ENCODE measurements around the gene TMEM269. TPM values are rescaled to one million over a fixed set of nuclear protein-coding genes. Genes with fewer than 3 reads are reported as not detected.

The TMEM269 gene
- total RNA-seq, 2 experiments from 2014 or later: 0.12 TPM; not detected in 1

DNA sequence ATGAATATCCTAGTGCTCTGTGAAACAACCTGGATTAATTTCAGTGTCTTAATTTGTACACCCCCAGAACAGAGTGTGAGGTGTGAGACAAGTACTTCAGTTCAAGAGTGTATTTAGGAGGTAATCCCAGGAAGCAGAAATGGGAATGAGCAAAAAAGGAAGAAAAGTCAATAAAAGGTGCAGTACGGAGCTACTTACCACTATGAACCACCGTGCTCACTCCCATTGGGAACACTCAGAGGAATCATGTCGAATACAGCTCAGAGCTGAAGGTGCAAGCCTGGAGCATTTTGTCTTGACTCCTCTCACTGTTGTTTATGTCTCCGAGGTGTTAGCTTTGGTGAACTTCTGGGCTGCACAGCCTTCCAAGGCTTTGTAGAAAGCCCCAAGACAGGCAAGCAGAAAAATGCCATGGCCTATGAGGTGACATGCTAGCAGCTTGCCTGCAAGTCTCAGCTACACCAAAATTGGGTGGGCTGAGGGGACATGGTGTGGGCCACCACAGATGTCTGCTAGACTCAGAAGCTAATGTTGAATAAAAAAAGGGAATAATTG is 39.8 kb downstream of the TMEM269 start:
- H3K27me3 Mint-ChIP-seq: no peaks in the 10 kb centered on the region
- no peaks in the 10 kb centered on the region for H3K36me3 Mint-ChIP-seq
- no peaks in the 10 kb centered on the region for H3K9me3 Mint-ChIP-seq (ENCODE audit: low read depth)
- H3K27ac Mint-ChIP-seq: no peak overlapping the region
- peaks cover 10% of the 10 kb centered on the region for H3K4me1 Mint-ChIP-seq
- H3K4me3 Mint-ChIP-seq: no peak overlapping the region
- CTCF ChIA-PET: interaction anchor here (0.5 to 5.7 kb wide), 2 partner anchors 22 to 217 kb away, joined by 3 to 18 read pairs; partner anchors contain the start of gene ZNF691
- ATAC-seq (no peak), DNase-seq (no peak)

DNA sequence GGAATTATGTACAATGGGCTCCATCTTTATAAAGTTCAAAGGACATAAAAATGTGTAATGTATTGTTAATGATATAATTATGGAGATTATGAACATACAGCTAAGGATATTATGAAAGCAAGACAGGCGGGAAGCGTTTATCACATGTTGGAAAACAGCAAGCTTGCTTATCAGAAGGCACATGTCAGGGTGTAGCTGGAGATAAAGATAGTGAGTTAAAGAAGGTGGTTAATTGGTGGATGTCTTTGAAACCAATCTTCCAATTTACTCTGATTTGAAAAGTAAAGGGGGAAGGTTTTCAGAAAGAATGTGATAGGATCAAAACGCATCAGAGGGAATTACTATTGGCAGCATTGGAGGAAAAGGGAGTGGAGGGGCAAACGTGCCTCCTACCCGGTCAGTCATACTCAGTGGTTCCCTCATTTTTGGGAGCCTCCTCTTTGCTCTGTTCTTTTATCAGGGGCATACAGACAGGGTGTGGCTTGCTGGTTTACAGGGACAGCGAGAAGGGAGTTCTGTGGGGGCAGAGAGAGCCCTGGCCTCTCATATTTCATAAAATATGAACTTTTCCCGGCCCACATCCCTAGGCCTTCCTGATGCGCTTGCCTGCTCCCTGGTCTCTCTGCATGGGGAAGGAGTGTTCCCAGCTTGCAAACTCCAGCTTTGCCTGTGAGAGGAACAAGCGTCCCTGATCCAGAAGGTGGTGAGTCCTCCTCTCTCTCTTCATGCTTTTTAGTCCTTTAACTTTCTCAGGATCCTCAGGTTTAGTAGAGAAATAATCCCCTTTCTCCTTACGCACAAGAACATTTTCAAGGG is 40.5 kb downstream of the TMEM269 start:
- CTCF ChIA-PET: interaction anchor here (0.5 to 5.7 kb wide), 2 partner anchors 21 to 218 kb away, joined by 3 to 18 read pairs; partner anchors contain the start of gene ZNF691
- Mint-ChIP-seq H3K4me3 (no peak overlapping the region), H3K9me3 (ENCODE audit: low read depth) (no peaks in the 10 kb centered on the region), H3K36me3 (no peaks in the 10 kb centered on the region), H3K4me1 (peaks cover 10% of the 10 kb centered on the region), H3K27ac (no peak overlapping the region), H3K27me3 (no peaks in the 10 kb centered on the region)
- DNase-seq (no peak), ATAC-seq (no peak)

DNA sequence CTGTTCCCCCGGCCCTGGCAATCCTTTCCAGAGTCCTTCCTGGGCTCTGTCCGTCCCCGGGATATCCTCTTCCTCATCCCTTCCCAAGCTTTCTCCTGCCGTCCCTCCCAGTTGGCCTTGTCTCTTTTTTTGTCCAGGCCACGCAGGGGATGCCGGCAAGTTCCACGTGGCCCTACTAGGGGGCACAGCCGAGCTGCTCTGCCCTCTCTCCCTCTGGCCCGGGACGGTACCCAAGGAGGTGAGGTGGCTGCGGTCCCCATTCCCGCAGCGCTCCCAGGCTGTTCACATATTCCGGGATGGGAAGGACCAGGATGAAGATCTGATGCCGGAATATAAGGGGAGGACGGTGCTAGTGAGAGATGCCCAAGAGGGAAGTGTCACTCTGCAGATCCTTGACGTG is 45.8 kb downstream of the TMEM269 start:
- no peaks in the 10 kb centered on the region for H3K9me3 Mint-ChIP-seq (ENCODE audit: low read depth)
- no peak overlapping the region for H3K4me3 Mint-ChIP-seq
- no peak for DNase-seq
- CTCF ChIA-PET: interaction anchor here (2.3 kb wide), 1 partner anchor 243 kb away, joined by 6 read pairs; no protein-coding TSS in a partner anchor
- no peaks in the 10 kb centered on the region for H3K4me1 Mint-ChIP-seq
- ATAC-seq: no peak
- H3K27me3 Mint-ChIP-seq: no peaks in the 10 kb centered on the region
- H3K27ac Mint-ChIP-seq: no peak overlapping the region
- H3K36me3 Mint-ChIP-seq: no peaks in the 10 kb centered on the region

DNA sequence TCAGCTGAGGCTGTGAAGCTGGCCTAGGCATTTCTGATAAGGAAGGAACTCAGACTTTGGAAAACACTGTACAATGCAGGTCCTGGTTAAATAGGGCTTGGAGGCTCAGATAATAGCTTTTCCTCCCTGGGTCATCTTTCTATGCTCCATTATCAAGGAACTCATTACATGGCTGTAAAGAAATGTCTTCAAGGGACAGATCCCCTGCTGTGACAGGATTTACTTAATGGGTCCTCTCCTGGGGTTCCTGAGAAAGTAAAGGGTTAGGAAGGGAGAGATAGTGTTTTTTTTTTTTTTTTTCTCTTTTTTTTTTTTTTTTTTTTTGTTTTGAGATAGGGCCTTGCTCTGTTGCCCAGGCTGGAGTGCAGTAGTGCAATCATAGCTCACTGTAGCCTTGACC is 46.5 kb downstream of the TMEM269 start:
- DNase-seq (no peak), ATAC-seq (no peak)
- CTCF ChIA-PET: interaction anchor here (0.6 to 1.6 kb wide), 2 partner anchors 16 to 1809 kb away, joined by 3 to 4 read pairs; no protein-coding TSS in a partner anchor
- H3K36me3 Mint-ChIP-seq: no peaks in the 10 kb centered on the region
- no peaks in the 10 kb centered on the region for H3K4me1 Mint-ChIP-seq
- H3K9me3 Mint-ChIP-seq (ENCODE audit: low read depth): no peaks in the 10 kb centered on the region
- H3K4me3 Mint-ChIP-seq: no peak overlapping the region
- no peaks in the 10 kb centered on the region for H3K27me3 Mint-ChIP-seq
- H3K27ac Mint-ChIP-seq: no peak overlapping the region

DNA sequence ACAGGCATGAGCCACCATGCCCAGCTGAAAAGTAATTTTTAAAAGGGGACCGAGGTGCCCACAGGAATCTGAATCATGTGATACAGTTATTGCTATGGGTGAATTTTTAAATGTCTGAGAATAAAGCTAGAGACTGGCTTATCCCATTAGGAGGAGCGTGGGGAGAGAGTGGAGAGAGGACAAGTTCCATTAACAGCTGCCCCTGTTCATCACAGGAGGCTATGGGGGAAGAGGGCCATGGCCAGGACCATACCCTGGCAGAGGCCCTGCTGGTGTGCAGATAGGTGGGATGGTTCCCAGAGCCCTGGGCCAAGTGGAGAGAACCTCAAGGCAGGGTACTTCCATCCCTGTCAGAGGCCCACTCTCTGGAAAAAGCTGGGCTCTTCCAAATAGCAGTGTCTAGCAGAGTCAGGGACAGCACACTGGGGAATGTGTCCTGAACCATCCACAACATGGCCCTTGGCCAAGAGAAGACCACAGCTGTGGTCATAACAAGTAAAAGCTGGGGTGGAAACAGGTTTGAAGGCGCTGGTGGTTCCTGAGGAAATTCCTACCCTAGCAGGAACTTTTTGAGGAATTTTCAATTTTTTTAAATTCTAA is 48.0 kb downstream of the TMEM269 start:
- DNase-seq: no peak
- ATAC-seq: no peak
- CTCF ChIA-PET: interaction anchor here (1.1 to 2.5 kb wide), 3 partner anchors 14 to 860 kb away, joined by 3 to 9 read pairs (median 4); partner anchors contain the start of gene ZNF691
- H3K9me3 Mint-ChIP-seq (ENCODE audit: low read depth): no peaks in the 10 kb centered on the region
- H3K4me1 Mint-ChIP-seq: no peaks in the 10 kb centered on the region
- no peak overlapping the region for H3K4me3 Mint-ChIP-seq
- H3K27ac Mint-ChIP-seq: no peak overlapping the region
- H3K27me3 Mint-ChIP-seq: no peaks in the 10 kb centered on the region
- no peaks in the 10 kb centered on the region for H3K36me3 Mint-ChIP-seq

DNA sequence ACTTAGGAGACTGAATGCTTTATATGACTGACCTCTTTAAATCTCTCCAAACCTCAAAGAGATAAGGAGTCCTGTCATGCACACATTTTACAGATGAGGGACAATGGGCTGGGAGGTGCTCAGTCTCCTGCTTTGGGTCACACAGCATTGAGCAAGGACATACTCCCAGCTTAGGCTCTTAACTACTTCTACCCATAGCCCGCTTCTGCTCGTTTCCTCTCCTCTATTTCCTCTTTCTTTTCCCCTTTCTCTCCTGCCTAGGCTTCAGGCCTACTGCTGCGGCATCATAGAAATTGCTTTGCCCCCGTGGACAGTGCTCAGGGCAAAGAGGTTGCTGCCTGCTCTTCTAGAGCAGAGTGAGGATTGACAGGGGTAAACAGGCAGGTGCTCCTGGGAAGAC is 49.2 kb downstream of the TMEM269 start:
- Mint-ChIP-seq H3K4me1 (no peaks in the 10 kb centered on the region), H3K27ac (no peak overlapping the region), H3K27me3 (no peaks in the 10 kb centered on the region), H3K4me3 (no peak overlapping the region), H3K9me3 (ENCODE audit: low read depth) (no peaks in the 10 kb centered on the region), H3K36me3 (no peaks in the 10 kb centered on the region)
- ATAC-seq (no peak), DNase-seq (no peak)
- CTCF ChIA-PET: interaction anchor here (2.5 kb wide), 1 partner anchor 13 kb away, joined by 9 read pairs; the partner anchor contains the start of gene ZNF691

DNA sequence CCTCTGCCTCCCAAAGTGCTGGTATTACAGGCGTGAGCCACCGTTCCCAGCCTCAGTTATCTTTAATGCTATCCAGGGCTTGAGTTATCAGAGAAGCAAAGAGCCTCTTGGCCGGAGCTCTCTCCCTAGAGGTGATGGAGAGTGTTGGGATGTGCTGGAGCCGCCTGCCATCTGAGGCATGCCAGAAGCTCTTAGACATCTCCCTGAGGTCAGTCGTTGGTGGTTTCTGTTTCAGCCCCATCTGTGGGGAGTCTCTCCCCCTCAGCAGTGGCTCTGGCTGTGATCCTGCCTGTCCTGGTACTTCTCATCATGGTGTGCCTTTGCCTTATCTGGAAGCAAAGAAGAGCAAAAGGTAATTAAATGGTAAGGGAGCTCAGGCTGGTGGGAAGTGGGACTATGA is 50.0 kb downstream of the TMEM269 start:
- ATAC-seq: no peak

DNA sequence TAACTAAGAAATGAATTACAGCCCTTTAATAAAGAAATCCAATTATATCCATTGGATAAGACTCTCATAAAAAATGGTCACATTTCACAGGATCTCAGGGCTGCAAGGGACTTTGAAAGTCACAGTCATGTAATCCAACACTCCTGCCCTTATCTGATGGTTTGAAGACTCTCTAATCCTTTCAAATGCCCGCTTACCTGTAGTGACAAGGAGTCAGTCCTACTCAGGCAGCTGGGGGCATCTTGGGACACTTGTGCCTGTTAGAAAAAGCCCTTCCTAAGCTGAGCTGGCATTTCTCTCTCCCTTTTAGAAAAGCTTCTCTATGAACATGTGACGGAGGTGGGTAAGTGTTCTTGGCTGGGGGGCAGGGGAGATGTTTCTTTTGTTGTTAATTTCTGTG is 50.6 kb downstream of the TMEM269 start:
- H3K27ac Mint-ChIP-seq: no peak overlapping the region
- CTCF ChIA-PET: interaction anchor here (0.9 to 2.5 kb wide), 4 partner anchors 11 to 69 kb away, joined by 3 to 9 read pairs (median 4); partner anchors contain the start of genes C1orf50, ERMAP, P3H1 and SVBP
- no peaks in the 10 kb centered on the region for H3K4me1 Mint-ChIP-seq
- no peaks in the 10 kb centered on the region for H3K27me3 Mint-ChIP-seq
- H3K36me3 Mint-ChIP-seq: no peaks in the 10 kb centered on the region
- no peaks in the 10 kb centered on the region for H3K9me3 Mint-ChIP-seq (ENCODE audit: low read depth)
- ATAC-seq (no peak), DNase-seq (no peak)
- no peak overlapping the region for H3K4me3 Mint-ChIP-seq

More for the DNA sequence above, 50.0 kb downstream of the TMEM269 start:
- DNase-seq: no peak
- CTCF ChIA-PET: interaction anchor here (0.9 to 2.5 kb wide), 3 partner anchors 12 to 68 kb away, joined by 3 to 9 read pairs (median 5); partner anchors contain the start of genes C1orf50, ERMAP, P3H1 and SVBP
- Mint-ChIP-seq H3K36me3 (no peaks in the 10 kb centered on the region), H3K4me1 (no peaks in the 10 kb centered on the region), H3K27ac (no peak overlapping the region), H3K27me3 (no peaks in the 10 kb centered on the region), H3K9me3 (ENCODE audit: low read depth) (no peaks in the 10 kb centered on the region), H3K4me3 (no peak overlapping the region)

DNA sequence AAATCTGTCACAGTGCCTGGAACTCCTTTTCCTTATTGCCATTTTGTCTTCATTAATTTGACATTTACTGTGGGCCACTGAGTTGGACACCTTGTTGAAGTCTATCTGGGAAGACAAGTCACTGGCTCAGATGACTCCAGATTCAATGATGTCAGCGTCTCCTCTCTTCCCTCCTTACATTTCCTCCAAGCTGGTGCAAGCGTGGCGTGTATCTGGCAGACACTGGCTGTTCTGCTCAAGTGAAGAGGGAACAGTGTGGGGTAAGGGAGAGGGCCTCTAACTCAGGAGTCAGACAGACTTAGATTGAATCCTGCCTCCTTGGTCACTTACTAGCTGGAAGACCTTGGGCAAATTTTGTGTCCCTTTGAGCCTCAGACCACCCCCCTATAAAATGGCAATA is 52.9 kb downstream of the TMEM269 start:
- no peak for ATAC-seq
- CTCF ChIA-PET: interaction anchor here (1.0 to 1.6 kb wide), 2 partner anchors 9 to 60 kb away, joined by 4 to 5 read pairs; partner anchors contain the start of gene ZNF691
- Mint-ChIP-seq H3K36me3 (no peaks in the 10 kb centered on the region), H3K4me3 (no peak overlapping the region), H3K27me3 (no peaks in the 10 kb centered on the region), H3K4me1 (no peaks in the 10 kb centered on the region), H3K9me3 (ENCODE audit: low read depth) (no peaks in the 10 kb centered on the region), H3K27ac (no peak overlapping the region)
- no peak for DNase-seq

DNA sequence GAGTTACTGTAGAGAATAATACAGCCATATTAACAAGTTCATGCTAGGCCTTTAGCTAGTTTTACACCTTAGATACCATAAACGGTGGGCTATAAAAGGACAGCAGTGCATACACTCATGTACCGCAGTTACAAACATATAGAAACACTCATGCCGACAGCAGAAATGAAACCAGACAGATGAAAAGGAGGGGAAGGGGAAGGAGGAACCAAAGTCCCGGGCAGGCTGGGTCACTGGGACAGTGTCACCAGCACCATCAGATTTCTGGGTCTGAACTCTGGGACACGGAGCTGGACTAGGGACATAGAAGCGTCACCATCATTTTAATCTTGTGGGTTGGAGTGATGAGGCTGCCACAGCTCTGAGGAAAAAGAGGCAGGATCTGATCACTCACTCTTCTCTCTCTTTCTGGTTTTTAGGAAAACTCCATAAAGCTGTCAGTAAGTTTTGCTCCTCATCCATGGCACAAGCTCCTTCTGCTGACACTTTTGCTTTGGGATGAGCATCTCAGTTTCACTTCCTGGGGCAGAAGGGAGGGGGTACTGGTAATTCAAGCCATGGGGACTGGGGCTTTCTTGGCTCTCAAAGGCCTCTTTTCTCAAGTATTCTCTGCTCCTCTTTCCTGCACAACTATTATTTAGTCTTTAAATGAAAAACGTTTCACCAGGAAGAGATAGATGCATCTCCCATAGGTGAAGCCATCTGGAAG is 53.8 kb downstream of the TMEM269 start:
- no peak for ATAC-seq
- DNase-seq: no peak
- Mint-ChIP-seq H3K4me3 (no peak overlapping the region), H3K36me3 (no peaks in the 10 kb centered on the region), H3K27ac (no peak overlapping the region), H3K9me3 (ENCODE audit: low read depth) (no peaks in the 10 kb centered on the region), H3K27me3 (no peaks in the 10 kb centered on the region), H3K4me1 (no peaks in the 10 kb centered on the region)
- CTCF ChIA-PET: interaction anchor here (1.0 to 1.6 kb wide), 2 partner anchors 8 to 61 kb away, joined by 4 to 5 read pairs; partner anchors contain the start of gene ZNF691

DNA sequence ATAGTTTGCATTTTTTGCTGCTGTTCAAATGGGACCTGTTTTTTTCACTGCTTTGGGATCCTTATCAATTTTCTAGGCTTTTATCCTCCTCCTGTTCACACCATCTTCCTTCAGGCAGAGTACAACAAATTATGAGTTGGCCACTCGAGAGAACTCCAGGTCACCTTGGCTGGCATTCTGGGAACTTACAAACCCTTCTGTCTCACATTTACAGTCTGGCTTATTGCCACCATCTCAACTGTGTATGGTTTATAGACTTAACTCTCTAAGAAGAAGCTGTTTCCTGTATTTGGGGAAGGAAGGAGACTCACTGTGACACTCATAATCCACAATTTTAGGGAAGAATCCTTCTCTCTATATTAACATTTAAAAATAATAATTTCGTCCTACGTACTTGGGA is 56.2 kb downstream of the TMEM269 start:
- no peaks in the 10 kb centered on the region for H3K27me3 Mint-ChIP-seq
- H3K36me3 Mint-ChIP-seq: no peaks in the 10 kb centered on the region
- no peak overlapping the region for H3K4me3 Mint-ChIP-seq
- H3K9me3 Mint-ChIP-seq (ENCODE audit: low read depth): no peaks in the 10 kb centered on the region
- H3K27ac Mint-ChIP-seq: no peak overlapping the region
- DNase-seq (no peak), ATAC-seq (no peak)
- peaks cover 3% of the 10 kb centered on the region for H3K4me1 Mint-ChIP-seq
- CTCF ChIA-PET: no interaction called here

DNA sequence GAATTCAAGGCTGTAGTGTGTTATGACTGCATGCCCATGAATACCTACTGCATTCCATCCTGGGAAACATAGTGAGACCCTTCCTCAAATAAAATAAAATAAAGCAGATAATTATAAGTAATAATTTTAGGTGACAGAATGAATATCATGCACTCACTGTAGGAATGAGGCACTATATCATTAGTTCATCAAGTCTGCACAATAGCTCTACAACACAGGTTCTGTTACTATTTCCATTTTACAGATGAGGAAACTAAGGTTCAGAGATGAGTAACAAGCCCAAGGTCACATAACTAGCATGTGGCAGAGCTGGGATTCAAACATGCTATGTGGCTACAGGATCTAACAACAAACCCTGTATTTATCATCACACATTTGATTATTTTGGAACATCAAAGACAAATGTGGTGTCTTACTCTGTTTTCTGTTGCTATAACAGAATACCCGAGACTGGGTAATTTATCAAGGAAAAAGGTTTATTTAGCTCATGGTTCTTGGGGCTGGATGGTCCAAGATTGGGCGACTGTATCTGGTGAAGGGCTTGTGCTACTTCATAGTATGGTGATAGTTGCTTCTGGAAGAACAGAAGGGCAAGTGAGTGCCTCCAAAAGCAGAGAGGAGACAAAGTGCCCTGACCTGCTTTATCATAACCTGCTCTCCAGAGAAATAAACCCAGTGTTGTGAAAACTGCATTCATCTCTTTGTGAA is 56.8 kb downstream of the TMEM269 start:
- CTCF ChIA-PET: no interaction called here
- H3K4me3 Mint-ChIP-seq: no peak overlapping the region
- H3K9me3 Mint-ChIP-seq (ENCODE audit: low read depth): no peaks in the 10 kb centered on the region
- no peak overlapping the region for H3K27ac Mint-ChIP-seq
- H3K27me3 Mint-ChIP-seq: no peaks in the 10 kb centered on the region
- H3K36me3 Mint-ChIP-seq: no peaks in the 10 kb centered on the region
- ATAC-seq (no peak), DNase-seq (no peak)
- peaks cover 5% of the 10 kb centered on the region for H3K4me1 Mint-ChIP-seq
